T47D (cell line): Measurements from ENCODE around the gene CEP128.

Experiments used
- DNase-seq, 2 experiments: peaks; one replicate each; pipeline versions ENCODE4 v3.0.0 to v3.0.0-alpha.2; 2011 to 2012; ENCODE audit warnings: low read depth in 1 of 2, low spot score in 1 of 2
- JUND ChIP-seq: IDR thresholded peaks from 2 replicates; pipeline ENCODE4 v1.6.1; 2012; ENCODE audit warnings: low read depth
- in situ Hi-C: cut with HindIII; loops from 2 replicates; pipeline ENCODE4 v1.10.0; 2016; ENCODE audit warnings: low sequenced_read_pairs, low pct_unique_long_range_greater_than_20kb

Gene CEP128

DNA sequence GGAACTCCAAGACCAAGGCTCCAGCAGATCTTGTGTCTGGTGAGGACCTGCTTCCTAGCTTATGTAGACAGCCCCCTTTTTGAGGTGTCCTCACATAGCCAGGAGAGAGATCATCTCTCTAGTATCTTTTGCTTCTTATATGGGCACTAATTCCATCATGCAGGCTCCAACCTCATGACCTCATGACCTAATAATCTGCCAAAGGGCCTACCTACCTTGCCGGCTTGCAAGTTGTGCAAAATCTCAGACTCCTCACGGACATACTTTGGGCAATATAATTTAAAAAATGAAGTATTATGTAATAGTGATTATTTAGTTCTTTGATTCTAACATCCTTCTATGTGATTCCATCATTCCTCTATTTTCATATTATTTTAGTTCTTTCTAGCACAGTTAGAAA lies 397.2 kb downstream of the CEP128 start:
- in situ Hi-C loops = no loop called here
- DNase-seq = no peak
- no peak for TF ChIP-seq JUND

GRCh38 chr14:80543211-80543610 lies 398.3 kb downstream of the CEP128 start:
- TF ChIP-seq JUND = no peak
- in situ Hi-C loops = no loop called here
- no peak for DNase-seq

DNA sequence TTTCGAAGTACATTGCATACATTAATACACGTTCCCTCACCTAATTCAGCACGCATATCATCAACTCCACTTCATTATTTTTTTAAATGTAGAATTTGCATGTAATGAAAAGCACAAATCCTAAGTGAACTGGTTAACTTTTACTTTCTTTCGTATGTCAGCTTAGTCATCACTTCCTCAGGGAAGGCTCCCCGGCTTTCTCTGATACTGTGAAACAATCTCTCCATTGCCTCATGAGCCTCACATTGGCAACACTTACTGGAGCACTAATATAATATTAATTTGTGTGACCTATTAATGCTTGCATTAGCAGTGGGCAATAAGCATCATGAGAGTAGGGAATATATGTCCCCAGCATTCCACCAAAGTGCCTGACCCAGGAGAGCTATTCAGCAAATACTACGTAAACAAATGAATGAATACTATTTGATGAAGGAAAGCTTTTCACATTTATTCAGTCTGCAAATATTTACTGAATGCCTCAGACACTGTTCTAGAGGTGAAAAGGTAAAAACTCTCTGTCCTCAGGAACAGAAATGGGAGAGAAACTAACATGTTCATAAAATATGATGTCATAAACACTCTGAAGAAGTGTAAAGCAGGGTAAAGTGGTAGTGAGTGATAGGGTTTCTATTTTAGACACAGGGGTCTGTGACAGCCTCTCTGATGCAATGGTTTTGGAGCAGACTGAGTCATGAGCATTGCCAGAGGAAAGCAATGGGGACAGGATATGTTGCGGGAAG lies 402.7 kb downstream of the CEP128 start:
- peak in 1 of 2 experiments; percentile 44 for DNase-seq
- TF ChIP-seq JUND = no peak
- in situ Hi-C loops = no loop called here

- DNase-seq = no peak
- in situ Hi-C loops = no loop called here
- TF ChIP-seq JUND = no peak
Measured at GRCh38 chr14:80537626-80538025, 403.9 kb downstream of the CEP128 start.

- DNase-seq = no peak
- TF ChIP-seq JUND = no peak
- in situ Hi-C loops = no loop called here
Measured at GRCh38 chr14:80536456-80536855, 405.1 kb downstream of the CEP128 start.

DNA sequence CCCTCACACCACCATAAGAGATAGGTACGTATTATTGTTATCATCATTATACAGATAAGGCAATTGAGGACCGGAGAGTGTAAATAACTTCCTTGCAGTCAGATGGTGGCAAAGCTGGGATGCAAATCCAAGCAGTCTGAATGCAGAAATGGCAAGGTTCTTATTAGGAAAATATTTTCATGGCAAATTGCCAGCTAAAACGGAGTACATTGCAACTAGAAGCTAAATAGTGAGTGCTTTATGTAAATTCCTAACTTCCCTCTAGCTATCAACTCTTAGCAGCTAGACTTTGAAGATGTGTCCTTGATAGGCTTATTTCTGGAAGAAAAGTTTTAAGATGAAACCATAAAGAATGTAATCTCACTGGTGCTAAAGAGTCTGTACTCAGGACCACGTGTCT lies 406.4 kb downstream of the CEP128 start:
- DNase-seq = no peak
- in situ Hi-C loops = no loop called here

GRCh38 chr14:80523518-80524117 lies 417.9 kb downstream of the CEP128 start:
- in situ Hi-C loops = no loop called here
- no peak for DNase-seq
- no peak for TF ChIP-seq JUND

More for the DNA sequence above, 406.4 kb downstream of the CEP128 start:
- TF ChIP-seq JUND = no peak

- TF ChIP-seq JUND = no peak
- no peak for DNase-seq
- in situ Hi-C loops = no loop called here
Measured at GRCh38 chr14:80522936-80523335, 418.6 kb downstream of the CEP128 start.

- in situ Hi-C loops = no loop called here
- TF ChIP-seq JUND = no peak
- no peak for DNase-seq
Measured at GRCh38 chr14:80522411-80522810, 419.1 kb downstream of the CEP128 start.

DNA sequence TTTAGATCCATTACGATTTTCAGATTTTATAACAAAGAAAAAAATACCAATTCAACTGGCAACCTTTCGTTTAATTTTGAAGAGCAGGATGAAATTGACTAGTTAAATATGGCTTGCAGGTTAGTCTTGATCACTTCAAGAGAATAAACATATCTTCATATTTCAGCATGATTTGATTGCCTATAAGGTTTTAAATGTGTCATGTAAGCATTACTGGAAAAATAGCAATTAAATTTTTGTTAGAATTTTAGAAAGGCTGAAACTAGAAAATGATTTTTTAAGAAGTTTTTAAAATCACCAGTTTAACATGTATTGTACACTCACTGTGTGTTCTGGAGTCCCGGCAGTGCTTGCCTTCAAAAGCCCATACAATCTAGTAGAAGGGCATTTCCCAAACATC lies 420.1 kb downstream of the CEP128 start:
- TF ChIP-seq JUND = no peak
- in situ Hi-C loops = no loop called here
- DNase-seq = no peak

- no peak for TF ChIP-seq JUND
Measured at GRCh38 chr14:80519002-80519401, 422.5 kb downstream of the CEP128 start.

GRCh38 chr14:80518173-80518572 lies 423.4 kb downstream of the CEP128 start:
- in situ Hi-C loops = no loop called here
- no peak for TF ChIP-seq JUND
- no peak for DNase-seq

More at GRCh38 chr14:80519002-80519401, 422.5 kb downstream of the CEP128 start:
- DNase-seq = no peak
- in situ Hi-C loops = no loop called here

GRCh38 chr14:80507292-80507869 lies 434.2 kb downstream of the CEP128 start:
- in situ Hi-C loops = no loop called here
- DNase-seq = no peak
- no peak for TF ChIP-seq JUND

- no peak for DNase-seq
- in situ Hi-C loops = no loop called here
- TF ChIP-seq JUND = no peak
Measured at GRCh38 chr14:80504781-80505180, 436.8 kb downstream of the CEP128 start.
